GM12864 (cell line): ENCODE results near the gene SGO2.
"Not testable (repeated sequence)": the region's sequence is repeated elsewhere in the genome, so short reads cannot be mapped to it uniquely, and the experiment has no call there.

Source experiments
- DNase-seq: peaks from one replicate; pipeline ENCODE4 v3.0.0-alpha.2; 2011; ENCODE audit warnings: low read depth
- H3K4me3 ChIP-seq: 2 replicates; pipeline ENCODE4 v1.5.1; 2011; ENCODE audit warnings: mild to moderate bottlenecking, low read depth, low read length, control low read depth
- TF ChIP-seq, protein P1 (sequence below): IDR thresholded peaks from 2 replicates; pipeline ENCODE4 v1.5.1; 2011; ENCODE audit warnings: low read depth, mild to moderate bottlenecking, moderate library complexity, low read length, control low read depth, inconsistent platforms; ENCODE audit errors: missing control alignments

Gene SGO2

DNA sequence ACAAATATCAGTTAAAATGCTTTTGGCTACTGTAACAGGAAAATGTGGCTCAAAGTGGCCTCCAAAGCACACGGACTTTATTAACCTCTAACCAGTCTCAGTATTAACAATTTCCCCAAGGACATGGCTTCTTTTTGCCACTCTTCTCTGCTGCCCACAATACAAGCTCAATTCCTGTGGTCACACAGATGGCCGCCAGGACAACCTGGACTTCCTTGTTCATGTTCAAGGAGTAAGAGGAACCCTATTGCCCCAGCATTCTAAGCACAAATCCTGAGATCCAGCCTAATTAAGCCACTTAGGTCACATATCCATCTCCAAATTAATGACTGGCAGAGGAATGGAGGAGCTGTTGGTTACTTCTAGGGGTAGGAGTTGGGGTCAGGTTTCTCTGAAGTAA, 98.0 kb downstream of the SGO2 start:
- DNase-seq = no peak
- H3K4me3 ChIP-seq = no peak overlapping the region
- TF ChIP-seq, protein P1, sequence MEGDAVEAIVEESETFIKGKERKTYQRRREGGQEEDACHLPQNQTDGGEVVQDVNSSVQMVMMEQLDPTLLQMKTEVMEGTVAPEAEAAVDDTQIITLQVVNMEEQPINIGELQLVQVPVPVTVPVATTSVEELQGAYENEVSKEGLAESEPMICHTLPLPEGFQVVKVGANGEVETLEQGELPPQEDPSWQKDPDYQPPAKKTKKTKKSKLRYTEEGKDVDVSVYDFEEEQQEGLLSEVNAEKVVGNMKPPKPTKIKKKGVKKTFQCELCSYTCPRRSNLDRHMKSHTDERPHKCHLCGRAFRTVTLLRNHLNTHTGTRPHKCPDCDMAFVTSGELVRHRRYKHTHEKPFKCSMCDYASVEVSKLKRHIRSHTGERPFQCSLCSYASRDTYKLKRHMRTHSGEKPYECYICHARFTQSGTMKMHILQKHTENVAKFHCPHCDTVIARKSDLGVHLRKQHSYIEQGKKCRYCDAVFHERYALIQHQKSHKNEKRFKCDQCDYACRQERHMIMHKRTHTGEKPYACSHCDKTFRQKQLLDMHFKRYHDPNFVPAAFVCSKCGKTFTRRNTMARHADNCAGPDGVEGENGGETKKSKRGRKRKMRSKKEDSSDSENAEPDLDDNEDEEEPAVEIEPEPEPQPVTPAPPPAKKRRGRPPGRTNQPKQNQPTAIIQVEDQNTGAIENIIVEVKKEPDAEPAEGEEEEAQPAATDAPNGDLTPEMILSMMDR = no peak

DNA sequence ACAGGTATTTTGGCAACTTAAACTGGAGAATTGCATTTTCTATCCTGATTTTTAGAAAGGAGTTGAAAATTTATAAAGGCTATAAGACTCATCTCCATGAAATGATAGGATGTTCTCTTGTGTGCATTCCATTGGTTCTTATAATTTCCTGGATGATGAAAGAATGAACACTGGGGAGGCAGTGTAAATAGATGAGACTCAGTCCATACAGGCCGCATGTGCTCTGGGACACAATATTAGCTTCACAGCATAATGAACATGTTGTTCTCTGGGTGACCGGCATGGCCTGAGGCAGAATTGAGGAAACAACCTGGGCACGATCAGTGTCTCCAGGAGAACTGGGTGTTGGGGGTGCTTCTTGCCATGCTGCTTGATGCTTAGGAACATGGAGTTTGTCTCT, 98.7 kb downstream of the SGO2 start:
- TF ChIP-seq, protein P1 = no peak
- no peak overlapping the region for H3K4me3 ChIP-seq
- no peak for DNase-seq

DNA sequence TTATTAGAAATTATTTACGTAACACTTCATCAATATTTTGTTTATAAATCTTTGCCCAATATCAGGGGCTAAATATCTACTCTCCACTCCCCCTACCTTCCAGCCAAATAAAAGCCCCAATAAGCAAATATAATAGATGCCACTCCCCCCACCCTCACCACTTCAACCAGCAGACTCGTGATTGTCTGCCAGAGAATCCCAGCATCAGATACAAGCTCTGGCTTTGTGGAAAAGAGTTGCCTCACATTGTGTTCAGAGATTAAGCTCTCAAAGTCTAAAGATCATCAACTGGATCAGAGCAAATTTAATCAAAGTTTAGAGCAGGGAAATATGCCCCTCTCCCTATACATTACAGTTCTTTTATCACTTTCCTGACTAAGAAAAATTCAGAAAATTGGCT, 99.3 kb downstream of the SGO2 start:
- H3K4me3 ChIP-seq = no peak overlapping the region
- TF ChIP-seq, protein P1 = no peak
- DNase-seq = no peak

DNA sequence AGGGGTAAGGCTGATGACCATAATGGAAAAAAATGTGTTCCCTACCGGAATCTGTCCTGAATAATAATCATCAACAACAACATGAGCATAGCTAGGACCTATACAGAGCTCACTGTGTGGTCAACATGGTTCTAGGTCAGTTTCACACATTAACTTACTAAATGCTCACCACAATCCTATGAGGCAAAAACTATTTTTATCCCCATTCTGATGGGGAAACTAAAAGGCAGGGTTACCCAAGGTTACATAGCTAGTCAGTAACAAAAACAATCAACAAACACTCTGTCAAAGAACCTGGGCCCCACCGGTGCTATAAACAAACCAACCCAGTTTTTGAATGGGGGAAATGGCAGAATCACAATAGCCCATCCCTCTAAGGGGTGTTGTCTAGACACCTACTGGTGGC, 100.0 kb downstream of the SGO2 start:
- H3K4me3 ChIP-seq = no peak overlapping the region
- no peak for DNase-seq
- TF ChIP-seq, protein P1 = no peak

DNA sequence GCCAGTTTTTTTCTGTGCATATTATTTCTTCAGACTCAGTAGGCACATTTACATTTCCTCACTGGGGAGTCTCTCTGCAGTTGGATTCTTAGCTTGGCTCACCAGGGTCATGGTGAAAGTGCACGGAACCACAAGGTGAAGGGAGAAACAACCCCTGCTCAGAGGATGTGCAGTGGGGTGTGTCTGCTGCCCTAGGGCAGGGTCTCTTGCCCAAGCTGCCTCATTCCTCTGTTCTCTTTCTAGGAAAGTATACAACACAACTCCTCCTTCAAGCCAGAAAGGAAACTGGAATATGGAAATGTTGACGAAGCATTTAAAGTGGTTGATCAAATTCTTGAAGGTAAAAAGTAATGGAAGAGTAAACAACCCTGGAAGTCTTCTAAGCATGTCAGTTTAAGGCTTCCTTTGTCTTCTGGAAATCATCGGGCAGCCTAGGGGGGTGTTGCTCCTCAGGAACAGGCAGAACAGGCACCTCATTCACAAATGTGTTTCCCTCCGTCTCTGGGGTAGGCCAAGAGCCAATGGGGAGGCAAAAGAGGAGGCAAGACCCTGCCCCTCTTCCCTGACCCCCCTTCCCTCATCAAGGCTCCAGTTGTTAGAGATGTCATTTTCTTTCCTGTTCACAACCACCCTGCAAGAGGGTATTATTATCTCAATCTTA, 101.2 kb downstream of the SGO2 start:
- no peak overlapping the region for H3K4me3 ChIP-seq
- DNase-seq = no peak
- TF ChIP-seq, protein P1 = no peak

DNA sequence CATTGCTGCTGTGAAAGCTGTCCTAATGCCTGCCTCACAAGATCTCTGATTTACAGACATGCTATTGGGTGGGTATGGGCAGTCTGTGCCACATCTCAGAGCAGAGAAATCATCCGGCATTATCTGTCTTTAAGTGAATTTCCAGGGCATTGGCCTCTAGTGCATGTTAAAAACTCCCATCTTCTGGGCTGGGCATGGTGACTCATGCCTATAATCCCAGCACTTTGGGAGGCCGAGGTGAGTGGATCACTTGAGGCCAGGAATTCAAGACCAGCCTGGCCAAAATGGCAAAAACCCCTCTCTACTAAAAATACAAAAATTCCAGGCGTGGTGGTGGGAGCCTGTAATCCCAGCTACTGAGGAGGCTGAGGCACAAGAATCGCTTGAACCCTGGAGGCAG, 102.5 kb downstream of the SGO2 start:
- not testable (repeated sequence) for H3K4me3 ChIP-seq, DNase-seq

DNA sequence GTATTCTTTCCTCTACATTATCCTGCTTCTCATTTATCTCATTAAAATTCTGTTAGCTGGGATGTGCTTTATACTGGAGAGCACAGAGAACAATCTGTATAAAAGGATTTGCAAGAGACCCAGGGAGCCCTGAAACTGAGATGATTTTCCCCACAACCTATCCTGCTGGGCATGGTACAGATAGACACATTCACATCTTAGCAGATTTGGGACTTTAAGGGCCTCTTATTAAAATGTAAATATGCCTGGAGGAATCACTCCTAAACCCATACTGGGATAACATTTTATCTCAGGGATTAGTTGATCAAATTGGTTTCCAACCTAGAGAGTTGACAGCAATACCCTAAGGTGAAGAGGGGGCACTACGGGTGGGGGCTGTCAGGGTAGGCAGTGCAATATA, 105.3 kb downstream of the SGO2 start:
- TF ChIP-seq, protein P1 = no peak
- no peak overlapping the region for H3K4me3 ChIP-seq
- no peak for DNase-seq
